22Rv1 (cell line): ENCODE results near the gene CCDC93.
"Not testable (repeated sequence)": the region's sequence is repeated elsewhere in the genome, so short reads cannot be mapped to it uniquely, and the experiment has no call there.

Experiments
- H3K27ac ChIP-seq: fragments of 450-650 bp; 2 replicates; pipeline ENCODE4 v1.5.1; 2017
- ZFX ChIP-seq: fragments of 450-650 bp; IDR thresholded peaks from 2 replicates; pipeline ENCODE4 v1.6.1; 2017; ENCODE audit warnings: antibody characterized with exemption, borderline replicate concordance
- TF ChIP-seq, protein P1 (sequence below): fragments of 450-650 bp; IDR thresholded peaks from 2 replicates; pipeline ENCODE4 v1.5.1; 2017; ENCODE audit warnings: mild to moderate bottlenecking

CCDC93 gene

DNA sequence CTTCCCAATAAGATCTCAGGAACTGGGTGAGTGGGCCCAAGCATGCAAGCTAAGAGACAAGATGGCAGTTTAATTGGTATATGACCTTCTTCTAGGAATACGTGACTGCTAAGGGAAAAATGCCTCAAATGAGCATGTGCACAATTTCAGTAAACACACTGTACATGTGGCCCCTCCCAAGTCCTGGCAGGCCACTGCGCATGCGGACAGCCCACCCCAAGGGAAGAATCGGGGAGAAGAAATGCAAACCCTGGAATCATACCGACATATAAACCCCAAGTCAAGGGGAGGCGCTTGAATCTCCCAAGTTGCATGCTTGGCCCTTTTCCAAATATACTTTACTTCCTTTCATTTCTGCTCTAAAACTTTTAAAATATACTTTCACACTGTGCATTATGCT lies 15.2 kb upstream of the CCDC93 start:
- no peak overlapping the region for H3K27ac ChIP-seq
- TF ChIP-seq, protein P1, sequence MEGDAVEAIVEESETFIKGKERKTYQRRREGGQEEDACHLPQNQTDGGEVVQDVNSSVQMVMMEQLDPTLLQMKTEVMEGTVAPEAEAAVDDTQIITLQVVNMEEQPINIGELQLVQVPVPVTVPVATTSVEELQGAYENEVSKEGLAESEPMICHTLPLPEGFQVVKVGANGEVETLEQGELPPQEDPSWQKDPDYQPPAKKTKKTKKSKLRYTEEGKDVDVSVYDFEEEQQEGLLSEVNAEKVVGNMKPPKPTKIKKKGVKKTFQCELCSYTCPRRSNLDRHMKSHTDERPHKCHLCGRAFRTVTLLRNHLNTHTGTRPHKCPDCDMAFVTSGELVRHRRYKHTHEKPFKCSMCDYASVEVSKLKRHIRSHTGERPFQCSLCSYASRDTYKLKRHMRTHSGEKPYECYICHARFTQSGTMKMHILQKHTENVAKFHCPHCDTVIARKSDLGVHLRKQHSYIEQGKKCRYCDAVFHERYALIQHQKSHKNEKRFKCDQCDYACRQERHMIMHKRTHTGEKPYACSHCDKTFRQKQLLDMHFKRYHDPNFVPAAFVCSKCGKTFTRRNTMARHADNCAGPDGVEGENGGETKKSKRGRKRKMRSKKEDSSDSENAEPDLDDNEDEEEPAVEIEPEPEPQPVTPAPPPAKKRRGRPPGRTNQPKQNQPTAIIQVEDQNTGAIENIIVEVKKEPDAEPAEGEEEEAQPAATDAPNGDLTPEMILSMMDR = no peak
- TF ChIP-seq ZFX = no peak

DNA sequence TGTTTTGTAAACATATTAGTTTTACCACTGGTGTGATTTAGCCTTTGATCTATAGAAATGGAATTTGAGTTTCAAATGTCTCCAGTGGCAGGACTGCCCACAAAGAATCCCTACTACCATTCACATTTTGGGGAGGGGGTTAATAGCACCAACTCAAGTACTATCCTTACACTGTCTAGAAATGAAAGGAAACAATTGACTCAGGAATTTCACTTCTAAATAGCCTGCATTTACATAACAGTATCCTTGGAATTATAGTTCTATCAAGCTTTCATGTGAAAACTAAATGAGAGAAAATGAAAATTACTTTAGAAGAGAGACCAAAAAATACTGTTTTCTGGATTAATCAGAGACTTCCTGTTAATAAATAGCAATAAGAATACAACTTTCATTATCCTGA lies 7.5 kb upstream of the CCDC93 start:
- H3K27ac ChIP-seq = no peak overlapping the region
- TF ChIP-seq, protein P1 = no peak
- TF ChIP-seq ZFX = no peak

DNA sequence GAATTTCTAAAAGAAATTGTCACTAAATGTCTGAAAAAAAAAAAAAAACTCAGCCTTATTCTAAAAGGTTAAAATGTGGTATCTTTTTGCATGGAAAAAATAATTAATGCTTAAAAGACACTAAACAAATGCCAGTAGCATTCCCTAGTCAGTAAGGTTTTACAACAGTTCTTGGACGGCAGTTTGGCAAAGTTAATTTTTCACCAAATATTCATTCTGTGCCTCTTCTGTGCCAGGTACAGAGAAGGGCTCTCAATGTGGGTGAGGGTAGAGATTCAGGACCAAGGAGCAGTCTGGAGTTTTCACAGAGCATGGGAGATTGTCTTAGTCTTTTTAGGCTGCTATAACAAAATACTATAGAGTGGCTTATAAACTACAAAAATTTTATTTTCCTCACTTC lies 6.0 kb upstream of the CCDC93 start:
- no peak overlapping the region for H3K27ac ChIP-seq

DNA sequence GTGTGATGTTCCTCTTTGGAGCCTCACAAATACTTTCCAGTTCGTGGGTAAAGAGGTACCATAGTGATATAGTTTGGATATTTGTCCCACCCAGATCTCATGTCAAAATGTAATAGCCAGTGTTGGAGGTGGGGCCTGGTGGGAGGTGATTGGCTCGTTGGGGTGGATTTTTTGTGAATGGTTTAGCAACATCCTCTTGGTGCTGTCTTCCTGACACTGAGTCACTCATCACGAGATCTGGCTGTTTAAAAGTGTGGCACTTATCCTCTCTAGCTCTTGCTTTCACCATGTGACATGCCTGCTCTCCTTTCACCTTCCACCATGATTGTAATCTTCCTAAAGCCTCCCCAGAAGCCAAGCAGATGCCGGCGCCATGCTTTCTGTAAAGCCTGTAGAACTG lies 3.0 kb upstream of the CCDC93 start:
- TF ChIP-seq, protein P1 = no peak
- no peak for TF ChIP-seq ZFX
- H3K27ac ChIP-seq = no peak overlapping the region

More for the DNA sequence above, 6.0 kb upstream of the CCDC93 start:
- TF ChIP-seq, protein P1 = no peak
- TF ChIP-seq ZFX = no peak

DNA sequence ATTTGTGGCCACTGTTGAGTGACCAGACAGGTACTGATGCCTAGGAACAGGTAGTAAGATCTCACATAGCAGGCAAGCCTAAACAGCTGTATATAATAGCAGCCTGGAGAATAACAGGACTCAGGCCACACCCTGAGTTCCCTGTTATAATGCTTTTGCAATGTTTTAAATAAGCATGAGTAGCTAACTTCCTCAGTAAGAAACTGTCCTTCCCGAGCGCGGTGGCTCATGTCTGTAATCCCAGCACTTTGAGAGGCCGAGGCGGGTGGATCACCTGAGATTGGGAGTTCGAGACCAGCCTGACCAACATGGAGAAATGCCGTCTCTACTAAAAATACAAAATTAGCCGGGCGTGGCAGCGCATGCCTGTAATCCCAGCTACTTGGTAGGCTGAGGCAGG lies 1.9 kb upstream of the CCDC93 start:
- H3K27ac ChIP-seq = not testable (repeated sequence)

DNA sequence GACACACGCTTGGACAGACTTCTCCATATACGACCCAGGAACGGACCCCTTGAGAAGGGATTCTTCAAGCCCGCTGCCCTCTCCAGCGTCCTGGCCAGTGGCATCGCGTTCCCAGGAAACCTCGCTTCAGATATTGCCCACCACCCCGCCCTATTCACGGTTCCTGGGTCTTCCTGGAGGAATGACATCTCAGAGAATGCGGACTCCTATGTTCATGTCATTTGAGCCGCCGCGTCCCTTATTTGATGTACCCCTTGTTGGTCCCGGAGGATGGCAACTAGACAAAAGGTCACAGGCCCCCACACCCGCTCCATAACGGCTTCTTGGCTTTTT lies 588 bp upstream of the CCDC93 start:
- TF ChIP-seq, protein P1 = no peak
- TF ChIP-seq ZFX = no peak
- no peak overlapping the region for H3K27ac ChIP-seq

DNA sequence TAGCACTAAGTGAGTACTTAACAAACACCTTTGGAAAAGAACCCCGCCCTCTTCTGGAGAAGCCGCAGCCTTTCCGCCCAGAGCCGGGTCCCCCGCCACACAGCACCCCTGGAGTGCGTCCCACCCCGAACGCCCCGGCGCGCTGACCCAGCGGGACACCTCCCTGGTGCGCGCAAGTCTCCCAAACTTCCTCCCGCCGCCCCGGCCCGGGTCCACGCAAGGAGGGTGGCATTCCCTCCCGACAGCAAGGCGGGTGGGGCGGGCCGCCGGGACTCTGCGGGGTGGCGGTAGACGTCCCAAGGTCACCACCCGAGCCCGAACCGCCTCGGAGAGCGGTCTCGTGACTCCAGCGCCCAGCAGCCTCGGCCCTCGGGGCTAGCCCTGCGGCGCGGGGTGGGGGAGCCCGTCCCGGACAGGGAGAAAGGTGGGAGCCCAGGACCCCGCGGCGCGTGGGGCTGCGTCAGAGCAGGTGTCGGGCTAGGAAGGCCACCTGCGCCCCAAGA lies 598 bp downstream of the CCDC93 start:
- TF ChIP-seq, protein P1 = no peak
- no peak for TF ChIP-seq ZFX
- H3K27ac ChIP-seq = 0 out of 2 replicates have a peak overlapping the region, but pooled peaks have one; percentile 26

DNA sequence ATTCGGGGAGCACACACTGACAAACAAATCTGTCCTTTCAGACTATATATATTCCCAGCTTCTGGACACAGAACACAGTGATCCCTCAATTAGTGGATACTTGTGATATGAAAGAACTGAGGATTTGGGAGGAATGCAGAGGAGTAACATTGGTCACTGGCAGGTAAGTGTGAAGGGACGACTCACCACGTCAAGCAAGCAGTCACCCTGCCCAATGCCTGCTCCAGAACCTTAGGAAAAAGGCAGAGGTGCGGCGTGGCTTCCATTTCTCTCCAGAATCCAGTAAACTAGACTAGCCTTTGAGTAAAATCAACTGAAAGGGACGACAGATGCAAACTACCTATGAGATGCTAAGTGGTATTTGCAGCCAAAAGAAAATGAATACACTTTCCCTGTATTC lies 1.1 kb downstream of the CCDC93 start:
- H3K27ac ChIP-seq = no peak overlapping the region

More for the DNA sequence above, 1.1 kb downstream of the CCDC93 start:
- TF ChIP-seq, protein P1 = no peak
- TF ChIP-seq ZFX = no peak
